Hematopoietic multipotent progenitor cell treated with erythropoietin and hydrocortisone succinate and interleukin-3 and kit ligand, for 4 days (in vitro differentiated cells): ENCODE measurements around the gene COPG1.
A peak's percentile ranks its signal among the peaks of the same experiment; 100 is the strongest.
"Not testable (repeated sequence)": the region's sequence is repeated elsewhere in the genome, so short reads cannot be mapped to it uniquely, and the experiment has no call there.

Experiments
- DNase-seq: peaks from one replicate; pipeline ENCODE4 v3.0.0-alpha.2; 2015

The COPG1 gene

GRCh38 chr3:129240436-129240835 is 9.0 kb upstream of the COPG1 start:
- no peak for DNase-seq

DNA sequence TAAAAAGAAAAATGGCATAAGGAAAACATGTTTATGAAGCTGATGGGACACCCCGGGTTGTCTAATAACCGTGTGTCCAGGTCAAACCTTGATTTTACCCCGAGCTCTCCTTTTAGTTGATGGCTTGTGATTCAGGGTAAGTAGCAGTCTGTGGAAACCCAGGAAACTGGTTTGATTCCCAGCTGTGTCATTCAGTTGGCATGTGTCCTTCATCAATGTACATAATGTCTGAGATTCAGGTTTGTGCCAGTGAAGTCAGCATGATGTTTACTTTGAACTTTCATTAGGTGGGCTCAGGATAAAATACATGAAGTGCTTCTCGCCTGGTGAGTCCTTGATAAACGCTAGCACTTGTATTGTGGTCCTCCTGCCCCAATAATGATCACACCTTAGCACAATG is 4.3 kb upstream of the COPG1 start:
- no peak for DNase-seq

DNA sequence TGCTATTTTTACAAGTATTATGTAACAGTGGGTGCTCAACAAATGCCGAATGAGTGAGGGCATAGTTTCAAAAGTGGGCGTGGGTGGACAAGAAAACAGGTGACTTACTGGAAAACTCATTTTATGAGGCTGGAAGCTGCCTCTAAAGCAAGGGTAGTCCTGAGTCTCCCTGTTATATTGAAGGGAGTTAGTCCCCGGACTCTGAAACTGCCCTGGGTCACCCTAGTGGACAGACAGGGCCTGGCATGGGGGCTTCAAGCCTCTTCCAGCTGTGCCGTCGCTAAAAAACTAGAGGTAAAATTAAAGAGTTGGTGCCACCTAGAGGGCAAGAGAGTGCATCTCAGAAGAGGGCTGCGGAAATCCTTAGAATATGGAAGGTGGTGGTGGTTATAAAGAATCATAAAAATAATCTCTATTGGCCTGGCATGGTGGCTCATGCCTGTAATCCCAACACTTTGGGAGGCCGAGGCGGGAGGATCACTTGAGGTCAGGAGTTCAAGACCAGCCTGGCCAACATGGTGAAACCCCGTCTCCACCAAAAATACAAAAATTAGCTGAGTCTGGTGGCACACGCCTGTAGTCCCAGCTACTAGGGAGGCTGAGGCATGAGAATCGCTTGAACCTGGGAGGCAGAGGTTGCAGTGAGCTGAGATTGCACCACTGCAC is 3.6 kb upstream of the COPG1 start:
- peak; percentile 98 for DNase-seq

- no peak for DNase-seq
Observed at GRCh38 chr3:129246636-129247035, 2.8 kb upstream of the COPG1 start.

- DNase-seq: no peak
Observed at GRCh38 chr3:129248286-129248979, 973 bp upstream of the COPG1 start.

DNA sequence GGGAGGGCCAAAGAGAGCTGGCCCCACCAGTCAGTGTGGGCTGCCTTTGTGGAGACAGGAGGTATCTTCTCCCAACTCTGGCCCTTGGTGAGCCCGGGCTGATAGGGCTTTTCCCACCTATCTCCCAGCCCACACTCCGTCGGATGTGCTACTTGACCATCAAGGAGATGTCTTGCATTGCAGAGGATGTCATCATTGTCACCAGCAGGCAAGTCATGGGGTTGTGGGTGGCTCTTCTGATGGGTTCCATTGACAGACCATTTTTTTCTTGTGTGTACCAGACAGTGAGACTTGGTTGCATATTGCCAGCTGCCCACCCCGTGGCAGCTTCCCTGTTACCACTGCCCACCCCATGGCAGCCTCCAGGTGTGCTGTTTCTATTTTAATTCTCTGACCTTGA is 3.3 kb downstream of the COPG1 start:
- no peak for DNase-seq

DNA sequence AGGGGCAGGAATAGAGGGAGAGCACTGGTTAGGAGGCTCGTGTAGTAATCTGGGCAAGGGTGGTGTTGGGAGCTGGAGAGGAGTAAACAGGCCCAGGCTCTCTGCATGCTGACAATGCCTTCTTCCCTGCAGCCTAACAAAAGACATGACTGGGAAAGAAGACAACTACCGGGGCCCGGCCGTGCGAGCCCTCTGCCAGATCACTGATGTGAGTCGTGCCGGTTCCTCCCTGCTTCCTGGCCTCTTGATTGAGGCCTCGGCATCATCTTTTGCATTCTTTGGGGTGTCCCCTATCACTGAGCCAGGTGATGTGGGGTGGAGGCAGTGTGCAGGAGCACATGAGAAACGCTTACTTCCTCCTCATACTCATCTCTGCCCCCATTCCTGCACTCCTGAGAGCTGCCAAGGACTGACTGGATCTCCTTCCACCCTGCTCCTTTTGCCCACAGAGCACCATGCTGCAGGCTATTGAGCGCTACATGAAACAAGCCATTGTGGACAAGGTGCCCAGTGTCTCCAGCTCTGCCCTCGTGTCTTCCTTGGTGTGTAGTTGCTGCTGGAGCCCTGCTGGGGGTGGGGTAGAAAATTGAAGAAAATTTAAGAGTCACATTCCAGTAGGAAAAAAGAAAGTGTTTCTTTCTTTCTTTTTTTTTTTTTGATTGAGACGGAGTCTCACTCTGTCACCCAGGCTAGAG is 5.3 kb downstream of the COPG1 start:
- no peak for DNase-seq

DNA sequence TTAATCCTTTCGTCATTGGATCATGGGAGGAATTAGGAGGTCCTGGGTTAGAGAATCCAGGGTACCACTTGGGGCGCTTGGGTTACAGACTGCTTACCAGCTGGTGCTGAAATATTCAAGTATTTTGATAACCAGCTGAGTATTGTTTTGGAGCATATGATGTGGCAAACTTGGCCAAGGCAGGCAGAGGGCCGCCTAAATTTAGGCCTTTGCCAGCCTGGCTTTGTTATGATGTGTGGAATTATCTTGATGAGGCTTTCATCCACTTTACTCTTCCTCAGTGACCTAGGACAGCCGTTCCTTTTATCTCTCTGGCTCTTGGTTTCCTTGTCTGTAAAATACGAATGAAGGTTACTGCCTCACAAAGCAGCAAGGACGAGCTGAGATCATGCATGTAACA is 6.9 kb downstream of the COPG1 start:
- DNase-seq: no peak

DNA sequence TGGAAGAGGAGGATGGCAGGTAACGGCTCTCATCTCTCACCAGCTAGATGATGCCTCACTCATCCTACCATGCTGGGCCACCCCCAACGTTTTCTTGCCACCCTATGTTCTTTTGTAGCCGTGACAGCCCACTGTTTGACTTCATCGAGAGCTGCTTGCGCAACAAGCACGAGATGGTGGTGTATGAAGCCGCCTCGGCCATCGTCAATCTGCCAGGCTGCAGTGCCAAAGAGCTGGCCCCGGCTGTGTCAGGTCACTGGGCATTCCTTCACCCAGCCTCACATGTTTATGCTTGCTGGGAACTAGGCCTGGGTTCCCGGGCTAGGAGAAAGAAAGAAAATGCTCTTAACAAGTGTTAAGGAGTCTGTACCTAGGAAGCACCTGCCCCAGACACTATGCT is 8.2 kb downstream of the COPG1 start:
- DNase-seq: no peak

- DNase-seq: no peak
Observed at GRCh38 chr3:129259612-129260477, 10.4 kb downstream of the COPG1 start.

GRCh38 chr3:129260606-129261005 is 11.2 kb downstream of the COPG1 start:
- DNase-seq: no peak

- DNase-seq: no peak
Observed at GRCh38 chr3:129261894-129262293, 12.5 kb downstream of the COPG1 start.

GRCh38 chr3:129263161-129263910 is 13.9 kb downstream of the COPG1 start:
- no peak for DNase-seq

- DNase-seq: not testable (repeated sequence)
Observed at GRCh38 chr3:129264994-129265393, 15.6 kb downstream of the COPG1 start.

- peak; percentile 52 for DNase-seq
Observed at GRCh38 chr3:129266651-129267050, 17.2 kb downstream of the COPG1 start.

DNA sequence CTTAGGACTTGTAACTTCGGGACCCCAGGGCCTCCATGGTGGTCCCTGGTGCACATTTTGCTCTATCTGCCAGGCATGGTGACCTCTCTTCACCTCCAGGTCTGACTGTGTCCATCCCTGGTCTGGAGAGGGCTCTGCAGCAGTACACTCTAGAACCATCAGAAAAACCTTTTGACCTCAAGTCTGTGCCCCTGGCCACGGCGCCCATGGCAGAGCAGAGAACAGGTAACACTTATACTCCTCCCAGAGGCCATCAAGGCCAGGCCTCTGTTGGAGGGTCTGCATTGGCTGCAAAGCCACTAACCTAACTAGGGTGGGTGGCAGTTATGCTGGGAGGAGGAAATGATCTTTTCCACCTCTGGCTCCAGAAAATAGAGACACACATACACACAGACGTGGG is 19.0 kb downstream of the COPG1 start:
- no peak for DNase-seq

DNA sequence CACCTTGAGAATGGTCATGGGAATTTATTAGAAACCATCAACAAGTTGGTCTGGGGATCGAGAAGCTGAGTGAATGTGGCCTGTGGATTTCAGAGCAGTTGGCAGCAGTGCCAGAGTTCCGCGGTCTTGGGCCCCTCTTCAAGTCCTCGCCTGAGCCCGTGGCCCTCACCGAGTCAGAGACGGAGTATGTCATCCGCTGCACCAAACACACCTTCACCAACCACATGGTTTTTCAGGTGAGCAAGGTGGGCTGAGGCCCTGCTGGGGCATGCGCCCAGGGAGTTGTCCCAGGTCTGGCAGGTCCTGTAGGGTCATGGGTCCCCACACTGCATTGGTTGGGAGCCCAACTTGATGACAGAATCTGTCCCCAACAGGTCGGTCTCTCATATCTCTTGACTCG is 22.3 kb downstream of the COPG1 start:
- no peak for DNase-seq

DNA sequence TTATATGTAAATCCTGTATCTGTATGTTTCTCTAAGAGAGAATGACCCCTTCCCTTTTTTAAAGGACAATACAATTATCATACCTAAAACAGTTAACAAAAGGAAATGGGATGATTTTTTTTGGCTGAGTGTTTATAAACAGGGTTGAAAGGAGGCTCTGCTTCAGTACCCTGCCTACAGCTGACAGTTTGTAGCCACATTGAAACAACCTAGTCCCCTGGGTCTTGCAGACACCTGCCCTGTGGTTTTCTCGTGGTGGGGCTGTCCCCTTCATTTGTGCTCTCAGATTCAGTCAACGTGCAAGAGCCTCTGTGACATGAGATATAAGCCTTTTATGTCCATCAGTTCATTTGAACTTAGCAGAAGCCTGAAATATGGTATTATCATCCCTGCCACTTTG is 27.0 kb downstream of the COPG1 start:
- DNase-seq: no peak

DNA sequence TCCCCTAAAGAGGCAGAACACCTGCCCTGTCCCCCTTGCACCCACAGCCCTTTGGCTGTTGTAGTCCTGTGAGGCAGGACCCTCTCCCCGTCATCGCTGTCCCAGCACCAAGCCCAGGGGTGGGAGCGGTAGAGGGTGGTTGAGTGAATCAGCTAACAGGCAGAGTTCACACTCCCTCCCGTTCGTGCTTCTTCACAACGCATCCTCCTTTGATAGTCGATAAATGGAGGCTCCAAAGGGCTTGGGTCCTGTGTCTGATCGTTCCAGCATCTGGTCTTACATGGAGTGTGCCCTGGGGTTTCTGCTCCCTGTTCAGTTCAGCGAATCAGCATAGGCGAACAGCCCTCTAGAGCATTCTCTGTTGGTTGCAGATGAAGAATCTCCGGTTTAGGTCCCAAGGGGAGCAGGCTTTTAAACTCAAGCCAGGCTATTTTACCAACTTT is 28.4 kb downstream of the COPG1 start:
- DNase-seq: peak; percentile 47

- peak; percentile 96 for DNase-seq
Observed at GRCh38 chr3:129278439-129278965, 29.1 kb downstream of the COPG1 start, which contains the start of gene HMCES. TSS of gene HMCES (plus strand) at chr3:129278870. CDS start at chr3:129279733, 863 bp downstream.

DNA sequence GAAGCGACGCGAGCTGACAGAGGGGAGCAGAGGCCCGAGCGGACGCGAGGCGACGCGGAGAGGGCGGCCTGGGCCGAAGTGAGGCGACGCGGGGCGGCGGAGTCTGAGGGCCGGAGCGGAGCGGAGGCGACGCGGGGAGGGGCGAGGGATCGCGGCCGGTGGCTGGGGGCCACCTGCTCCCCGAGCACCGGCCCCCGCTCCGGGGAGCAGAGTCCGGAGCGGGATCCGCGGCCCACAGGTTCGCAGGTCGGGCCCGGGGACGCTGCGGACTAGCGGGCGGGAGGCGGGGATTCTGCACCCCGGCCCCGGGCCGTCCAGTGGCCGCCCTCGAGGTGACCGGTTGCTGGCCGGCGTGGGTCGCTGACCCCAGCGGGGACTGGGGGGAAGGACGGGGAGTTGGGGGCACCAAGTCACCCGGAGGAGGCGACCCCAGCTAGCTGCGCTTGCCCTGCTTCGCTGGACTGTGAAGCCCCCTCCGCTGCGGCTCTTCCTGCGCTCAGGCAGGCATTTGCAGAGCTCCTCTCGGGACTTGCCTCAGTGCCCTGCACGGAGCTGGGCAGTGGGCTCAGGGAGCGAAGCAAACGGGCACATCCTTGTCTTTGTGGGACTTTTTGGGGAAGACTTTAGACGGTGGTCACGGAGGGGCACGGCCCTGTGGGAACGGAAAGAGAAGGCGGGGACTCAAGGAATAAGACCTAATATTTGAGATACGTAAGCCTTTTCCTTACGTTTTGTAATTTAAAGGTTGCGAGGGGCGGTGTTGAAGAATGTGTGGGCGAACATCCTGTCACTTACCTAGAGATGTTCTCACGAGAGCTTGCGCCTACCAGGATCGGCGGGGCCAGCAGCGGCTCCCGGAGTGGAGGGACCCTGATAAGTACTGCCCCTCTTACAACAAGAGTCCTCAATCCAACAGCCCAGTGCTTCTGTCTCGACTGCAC is 29.8 kb downstream of the COPG1 start:
- DNase-seq: peak; percentile 76
